DMS153 treated with DMSO at 0.1 percent for 48 hours (cell line): ENCODE data around the gene ZNF629.

Source experiments
- DNase-seq: peaks from one replicate; lab custom pipeline; 2025; ENCODE audit not compliant: unreplicated experiment; lab: John Stamatoyannopoulos, UW

Gene ZNF629

DNA sequence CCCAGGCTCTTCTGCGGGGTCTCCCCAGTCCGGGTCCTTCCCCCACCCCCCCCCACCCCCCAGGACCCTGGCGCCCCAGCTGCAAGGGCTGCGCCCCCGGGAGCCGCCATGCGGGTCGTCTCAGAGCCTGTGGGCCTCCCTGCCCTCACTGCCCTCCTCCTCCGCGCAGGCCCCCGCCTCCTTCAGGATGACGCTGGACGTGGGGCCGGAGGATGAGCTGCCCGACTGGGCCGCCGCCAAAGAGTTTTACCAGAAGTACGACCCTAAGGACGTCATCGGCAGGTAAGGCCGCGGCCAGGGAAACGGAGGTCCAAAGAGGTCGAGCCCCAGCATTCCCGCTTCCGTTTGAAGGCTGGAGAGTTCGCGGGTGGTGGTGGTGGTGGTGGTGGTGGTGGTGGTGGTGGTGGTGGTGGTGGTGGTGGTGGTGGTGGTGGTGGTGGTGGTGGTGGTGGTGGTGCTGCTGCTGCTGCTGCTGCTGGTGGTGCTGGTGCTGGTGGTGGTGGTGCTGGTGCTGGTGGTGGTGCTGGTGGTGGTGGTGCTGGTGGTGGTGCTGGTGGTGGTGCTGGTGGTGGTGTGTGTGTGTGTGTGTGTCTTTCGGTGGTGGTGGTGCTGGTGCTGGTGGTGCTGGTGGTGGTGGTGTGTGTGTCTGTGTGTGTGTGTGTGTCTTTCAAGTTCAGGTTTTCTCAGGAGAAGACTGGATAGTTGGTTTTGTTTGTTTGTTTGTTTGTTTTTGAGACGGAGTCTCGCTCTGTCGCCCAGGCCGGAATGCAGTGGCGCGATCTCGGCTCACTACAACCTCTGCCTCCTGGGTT, 38.2 kb downstream of the ZNF629 start:
- DNase-seq = no peak

DNA sequence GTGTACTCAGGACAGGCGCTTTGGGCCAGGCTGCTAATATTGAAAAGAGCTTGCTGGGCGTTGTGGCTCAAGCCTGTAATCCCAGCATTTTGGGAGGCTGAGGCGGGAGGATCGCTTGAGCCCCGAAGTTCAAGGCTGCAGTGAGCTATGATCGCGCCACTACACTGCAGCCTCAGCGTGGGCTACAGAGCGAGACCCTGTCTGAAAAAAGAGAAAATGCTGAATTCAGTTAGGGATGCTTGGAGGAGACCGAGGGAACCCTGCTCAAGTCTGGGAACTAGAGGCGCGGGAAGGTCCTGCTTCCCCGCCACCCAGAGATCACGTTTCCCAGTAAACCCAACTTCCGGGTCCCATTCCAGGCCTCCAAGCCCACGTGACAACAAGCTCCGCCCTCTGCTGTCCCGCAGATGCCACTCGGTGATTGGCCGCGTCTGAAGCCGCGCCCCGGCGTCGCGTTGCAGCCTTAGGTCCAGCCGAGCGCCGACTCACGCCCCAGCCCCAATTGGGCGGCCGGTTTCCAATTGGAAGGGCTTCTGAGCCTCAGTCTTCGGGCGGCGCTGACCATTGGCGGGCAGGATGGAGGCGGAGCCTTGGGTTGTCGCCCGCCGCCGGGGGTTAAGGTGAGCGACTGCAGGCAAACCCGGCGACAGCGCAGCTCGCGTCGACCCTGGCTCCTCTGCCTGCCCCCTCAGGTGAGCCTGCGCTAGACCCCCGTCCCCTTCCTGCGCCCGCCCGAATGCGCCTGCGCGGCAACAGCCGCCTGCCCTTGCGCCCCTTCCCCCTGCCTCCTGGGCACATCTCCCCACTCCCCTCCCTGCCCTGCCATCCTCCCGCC, 39.0 kb downstream of the ZNF629 start, which contains the start of gene PHKG2:
Gene PHKG2 (plus strand): TSS at position 627 of the 835 bp plus-strand sequence. CDS start 396 bp downstream, outside the sequence.
- DNase-seq = peak; percentile 98

DNA sequence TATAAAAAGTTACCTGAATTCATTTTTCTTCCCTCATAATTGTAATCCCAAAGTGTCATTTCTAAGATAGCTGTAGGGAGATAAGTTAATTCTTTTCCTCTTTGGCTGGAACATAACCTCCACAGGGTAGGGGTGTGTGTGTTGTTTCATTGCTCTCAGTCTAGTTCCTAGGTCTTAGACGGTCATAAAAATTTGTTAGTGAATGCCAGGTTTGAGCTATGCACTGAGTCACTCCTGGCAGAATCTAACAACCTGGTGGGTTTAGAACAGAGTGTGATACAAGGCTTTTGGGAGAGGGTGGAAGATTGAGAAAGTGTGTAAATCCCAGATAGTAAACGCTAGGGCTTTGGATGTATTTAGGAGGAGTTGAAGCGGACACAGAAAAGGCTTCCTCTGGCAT, 39.7 kb downstream of the ZNF629 start:
- DNase-seq = no peak

DNA sequence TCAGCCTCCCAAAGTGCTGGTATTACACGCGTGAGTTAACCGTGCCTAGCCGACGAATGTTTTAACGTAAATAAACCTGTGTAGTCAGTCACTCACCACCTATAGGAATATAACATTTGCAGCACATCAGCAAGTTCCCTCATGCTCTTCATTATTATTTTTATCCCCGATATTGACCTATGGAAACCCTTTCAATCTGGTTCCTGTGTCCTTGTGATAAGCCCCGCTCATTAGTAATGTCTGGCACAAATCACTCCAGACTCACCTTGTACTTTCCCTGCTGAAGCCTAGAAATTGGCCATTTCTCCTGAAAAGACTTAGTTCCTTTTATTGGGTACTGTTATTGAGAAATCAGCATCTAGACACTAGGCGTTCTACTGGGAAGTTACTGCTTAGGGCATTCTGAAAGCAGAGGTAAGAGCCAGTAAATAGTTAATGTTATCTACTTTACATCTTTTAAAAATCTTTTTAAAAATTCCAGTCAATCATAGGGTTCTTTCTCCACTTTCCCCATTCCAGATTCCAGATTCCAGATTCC, 40.3 kb downstream of the ZNF629 start:
- no peak for DNase-seq

- no peak for DNase-seq
These were observed 41.9 kb downstream of the ZNF629 start for GRCh38 chr16:30745082-30745481.

GRCh38 chr16:30744183-30744582, 42.8 kb downstream of the ZNF629 start:
- no peak for DNase-seq

DNA sequence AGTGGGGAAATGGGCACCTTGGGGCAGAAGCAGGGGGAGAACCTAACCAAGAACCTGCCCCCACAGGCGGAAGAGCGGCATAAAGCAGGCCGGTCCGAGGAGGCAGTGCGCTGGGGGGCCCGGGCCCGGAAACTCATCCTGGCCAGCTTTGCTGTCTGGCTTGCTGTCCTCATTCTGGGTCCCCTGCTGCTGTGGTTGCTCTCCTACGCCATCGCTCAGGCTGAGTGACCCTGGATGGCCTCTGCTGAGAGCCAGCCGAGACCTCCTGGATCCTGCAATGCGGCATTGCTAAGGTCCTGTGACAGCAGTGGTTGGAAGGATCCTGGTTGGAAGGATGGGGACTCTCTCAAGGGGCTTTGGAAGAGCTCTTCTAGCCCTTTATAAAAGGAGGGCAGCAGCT, 43.3 kb downstream of the ZNF629 start:
- DNase-seq = no peak

DNA sequence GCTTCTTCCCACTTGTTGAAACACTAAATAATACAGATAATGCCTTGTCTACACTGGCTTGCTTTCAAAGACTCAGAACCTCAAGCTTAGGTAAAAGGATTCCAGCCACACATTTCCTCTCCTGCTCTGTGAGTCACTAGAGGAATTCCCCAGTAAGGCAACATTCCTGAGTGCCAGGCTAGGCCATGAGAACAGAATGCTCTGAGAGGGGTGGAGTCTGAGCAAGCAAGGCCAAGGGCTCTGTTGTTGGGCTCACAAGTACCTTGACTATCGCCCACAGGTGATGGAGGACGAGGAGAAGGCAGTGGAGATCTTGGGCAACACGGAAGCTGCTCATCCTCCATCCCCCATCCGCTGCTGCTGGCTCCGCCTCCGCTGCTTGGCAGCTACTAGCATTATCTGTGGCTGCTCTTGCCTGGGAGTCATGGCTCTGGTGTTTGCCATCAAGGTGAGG, 45.5 kb downstream of the ZNF629 start:
- peak; percentile 69 for DNase-seq

DNA sequence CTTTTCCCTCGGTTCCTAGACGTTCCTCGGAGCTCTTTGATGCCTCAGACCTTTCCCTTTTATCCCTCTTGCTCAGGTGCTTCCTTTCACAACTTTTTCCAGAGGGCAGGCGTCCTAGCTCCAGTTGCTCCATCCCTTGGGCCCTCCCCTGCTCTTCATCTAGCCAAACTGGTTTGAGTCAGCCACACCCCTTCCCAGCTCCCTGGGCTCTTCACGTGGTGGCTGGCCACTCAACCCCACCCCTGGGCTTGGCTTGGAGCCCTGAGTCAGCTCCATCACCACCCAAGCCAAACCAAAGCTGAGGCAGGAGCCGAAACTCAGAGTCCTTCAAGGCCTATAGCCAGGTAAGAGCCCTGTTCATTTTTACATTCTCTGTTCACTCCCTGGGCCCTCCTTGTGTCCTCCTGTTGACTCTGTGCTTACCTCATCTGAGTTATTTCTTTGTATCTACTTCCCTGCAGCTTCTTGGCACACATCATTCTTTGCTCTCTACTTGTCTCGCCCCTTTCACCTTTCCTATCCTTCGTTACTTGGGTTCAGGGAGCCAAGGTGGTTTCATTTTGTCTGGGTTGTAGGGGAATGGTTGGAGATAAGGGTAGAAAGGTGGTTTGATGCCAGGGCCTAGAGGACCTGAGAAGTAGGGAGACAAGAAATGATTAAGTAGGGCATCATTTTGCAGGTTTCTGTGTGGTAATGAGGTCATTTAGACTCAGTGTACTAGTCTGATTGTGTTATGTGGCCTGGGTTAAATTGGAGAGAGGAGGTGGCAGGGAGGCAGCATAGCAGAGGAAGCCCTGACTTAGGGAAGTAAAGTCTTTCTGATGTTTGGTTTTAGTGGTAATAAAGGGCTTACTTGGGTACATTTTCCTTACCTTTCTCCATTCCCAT, 46.4 kb downstream of the ZNF629 start:
- DNase-seq = peak; percentile 79

DNA sequence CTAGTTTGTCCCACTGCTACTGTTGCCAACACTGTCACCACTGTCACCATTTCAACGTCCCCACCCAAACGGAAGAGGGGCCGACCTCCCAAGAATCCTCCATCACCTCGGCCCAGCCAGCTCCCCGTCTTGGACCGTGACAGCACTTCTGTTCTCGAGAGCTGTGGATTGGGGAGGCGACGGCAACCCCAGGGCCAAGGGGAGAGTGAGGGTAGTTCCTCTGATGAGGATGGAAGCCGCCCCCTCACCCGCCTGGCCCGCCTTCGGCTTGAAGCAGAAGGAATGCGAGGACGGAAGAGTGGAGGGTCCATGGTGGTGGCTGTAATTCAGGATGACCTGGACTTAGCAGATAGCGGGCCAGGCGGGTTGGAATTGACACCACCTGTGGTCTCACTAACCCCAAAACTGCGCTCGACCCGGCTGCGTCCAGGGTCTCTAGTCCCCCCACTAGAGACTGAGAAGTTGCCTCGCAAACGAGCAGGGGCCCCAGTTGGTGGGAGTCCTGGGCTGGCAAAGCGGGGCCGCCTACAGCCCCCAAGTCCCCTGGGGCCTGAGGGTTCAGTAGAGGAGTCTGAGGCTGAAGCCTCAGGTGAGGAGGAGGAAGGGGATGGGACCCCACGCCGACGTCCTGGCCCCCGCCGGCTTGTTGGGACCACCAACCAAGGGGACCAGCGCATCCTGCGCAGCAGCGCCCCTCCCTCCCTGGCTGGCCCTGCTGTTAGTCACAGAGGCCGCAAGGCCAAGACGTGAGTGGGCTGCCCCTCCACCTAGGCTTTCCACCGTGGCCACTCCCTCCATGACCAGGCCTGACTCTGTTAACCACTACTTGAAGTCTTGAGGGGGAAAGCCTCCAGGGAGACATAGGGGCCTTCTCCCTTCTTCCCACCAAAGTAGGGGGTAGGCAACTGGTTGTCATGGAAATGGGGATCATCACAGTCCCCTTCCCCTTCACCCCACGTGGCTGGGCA, 47.7 kb downstream of the ZNF629 start:
- DNase-seq = no peak

DNA sequence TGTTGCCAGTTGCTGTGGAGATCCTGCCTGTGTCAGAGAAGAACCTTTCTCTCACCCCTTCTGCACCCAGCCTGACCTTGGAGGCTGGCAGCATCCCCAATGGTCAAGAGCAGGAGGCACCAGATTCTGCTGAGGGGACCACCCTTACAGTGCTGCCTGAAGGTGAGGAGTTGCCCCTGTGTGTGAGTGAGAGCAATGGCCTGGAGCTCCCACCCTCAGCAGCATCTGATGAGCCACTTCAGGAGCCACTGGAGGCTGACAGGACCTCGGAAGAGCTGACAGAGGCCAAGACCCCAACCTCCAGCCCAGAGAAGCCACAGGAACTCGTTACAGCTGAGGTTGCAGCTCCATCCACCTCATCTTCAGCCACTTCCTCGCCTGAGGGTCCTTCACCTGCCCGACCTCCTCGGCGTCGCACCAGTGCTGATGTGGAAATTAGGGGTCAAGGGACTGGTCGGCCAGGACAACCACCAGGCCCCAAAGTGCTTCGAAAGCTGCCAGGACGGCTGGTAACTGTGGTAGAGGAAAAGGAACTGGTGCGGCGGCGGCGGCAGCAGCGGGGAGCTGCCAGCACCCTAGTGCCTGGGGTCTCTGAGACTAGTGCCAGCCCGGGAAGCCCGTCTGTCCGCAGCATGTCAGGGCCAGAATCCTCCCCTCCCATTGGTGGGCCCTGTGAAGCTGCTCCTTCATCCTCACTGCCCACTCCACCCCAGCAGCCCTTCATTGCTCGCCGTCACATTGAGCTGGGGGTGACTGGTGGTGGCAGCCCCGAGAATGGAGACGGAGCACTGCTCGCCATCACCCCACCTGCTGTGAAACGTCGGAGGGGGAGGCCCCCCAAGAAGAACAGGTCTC, 49.0 kb downstream of the ZNF629 start:
- no peak for DNase-seq

DNA sequence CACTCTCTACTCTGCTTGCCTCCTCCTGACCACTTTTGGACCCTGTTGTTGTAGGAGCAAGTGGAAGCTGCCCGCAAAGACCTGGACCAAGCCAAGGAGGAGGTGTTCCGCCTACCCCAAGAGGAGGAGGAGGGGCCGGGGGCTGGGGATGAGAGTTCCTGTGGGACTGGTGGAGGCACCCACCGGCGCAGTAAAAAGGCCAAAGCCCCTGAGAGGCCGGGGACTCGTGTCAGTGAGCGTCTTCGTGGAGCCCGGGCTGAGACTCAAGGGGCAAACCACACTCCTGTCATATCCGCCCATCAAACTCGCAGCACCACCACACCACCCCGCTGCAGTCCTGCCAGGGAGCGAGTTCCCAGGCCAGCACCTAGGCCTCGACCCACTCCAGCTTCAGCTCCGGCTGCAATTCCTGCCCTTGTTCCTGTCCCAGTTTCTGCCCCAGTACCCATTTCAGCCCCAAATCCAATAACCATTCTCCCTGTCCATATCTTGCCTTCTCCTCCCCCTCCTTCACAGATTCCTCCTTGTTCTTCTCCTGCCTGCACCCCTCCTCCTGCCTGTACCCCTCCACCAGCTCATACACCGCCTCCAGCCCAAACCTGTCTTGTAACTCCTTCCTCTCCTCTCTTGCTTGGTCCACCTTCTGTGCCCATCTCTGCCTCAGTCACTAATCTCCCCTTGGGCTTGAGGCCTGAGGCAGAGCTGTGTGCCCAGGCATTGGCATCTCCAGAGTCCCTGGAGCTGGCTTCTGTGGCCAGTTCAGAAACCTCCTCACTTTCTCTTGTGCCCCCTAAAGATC, 49.8 kb downstream of the ZNF629 start:
- DNase-seq = no peak

GRCh38 chr16:30731411-30731810, 55.6 kb downstream of the ZNF629 start:
- DNase-seq = no peak

- no peak for DNase-seq
These were observed 57.9 kb downstream of the ZNF629 start for GRCh38 chr16:30728899-30729672.
